ENCODE data around the gene HDAC4.
"Not testable (repeated sequence)": the region's sequence is repeated elsewhere in the genome, so short reads cannot be mapped to it uniquely, and the experiment has no call there.

HDAC4 gene

DNA sequence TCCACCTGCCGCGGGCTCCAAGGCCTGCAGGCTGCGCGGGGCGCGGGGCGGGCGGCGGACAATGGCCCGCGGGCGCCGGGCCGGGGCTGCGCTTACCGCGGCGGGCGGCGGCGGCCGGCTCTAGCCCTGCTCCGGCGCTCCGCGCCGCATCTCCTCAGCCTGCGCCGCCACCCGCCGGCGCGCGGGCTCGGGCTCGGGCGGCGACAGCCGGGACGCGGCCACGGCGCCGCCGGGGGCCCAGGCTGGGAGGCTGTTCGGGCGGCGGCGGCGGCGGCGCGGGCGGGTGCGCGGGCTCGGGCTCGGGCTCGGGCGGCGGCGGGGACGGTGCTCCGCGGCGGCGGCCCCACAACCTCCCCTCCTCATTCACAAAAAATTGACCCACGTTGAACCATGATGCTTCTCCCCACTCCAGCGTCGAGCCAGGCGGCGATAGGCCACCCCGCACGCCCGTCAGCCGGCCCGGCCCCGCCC, at the start of gene HDAC4:
TSS of gene HDAC4 (minus strand) at position 425 of the 471 bp plus-strand sequence. CDS start 48,321 bp downstream, outside the sequence.
- Histone ChIP-seq H3K27ac (peak within 1 kb of the TSS; percentile 96 to 100 (median 99)), H3K9me3 (replicated peaks in 1 of 11) (no peaks in the 10 kb centered on the region; a peak in 1 of 22 replicates), H3K9ac (peak within 1 kb of the TSS; percentile 96 to 100 (median 98)), H4K20me1 (peaks cover 29 to 44% (median 40%) of the 10 kb centered on the region in 11 experiments; a peak in 21 of 22 replicates), H3K27me3 (no peaks in the 10 kb centered on the region), H3K4me2 (peak within 1 kb of the TSS; percentile 80 to 98 (median 95)), H3K36me3 (no peaks in the 10 kb centered on the region; a peak in 1 of 22 replicates), H3K4me3 (peak within 1 kb of the TSS; percentile 78 to 94 (median 90)), H3K4me1 (peaks cover 34 to 43% (median 40%) of the 10 kb centered on the region in 10 experiments)
- TF ChIP-seq Cebpa-rat (IDR thresholded peaks at IDR 0.05), result no peak

DNA sequence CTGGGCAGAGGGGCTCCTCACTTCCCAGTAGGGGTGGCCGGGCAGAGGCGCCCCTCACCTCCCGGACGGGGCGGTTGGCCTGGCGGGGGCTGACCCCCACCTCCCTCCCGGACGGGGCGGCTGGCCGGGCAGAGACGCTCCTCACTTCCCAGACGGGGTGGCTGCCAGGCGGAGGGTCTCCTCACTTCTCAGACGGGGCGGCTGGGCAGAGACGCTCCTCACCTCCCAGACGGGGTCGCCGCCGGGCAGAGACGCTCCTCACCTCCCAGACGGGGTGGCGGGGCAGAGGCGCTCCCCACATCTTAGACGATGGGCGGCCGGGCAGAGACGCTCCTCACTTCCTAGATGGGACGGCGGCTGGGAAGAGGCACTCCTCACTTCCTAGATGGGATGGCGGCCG, 48.6 kb upstream of the HDAC4 start:
- not testable (repeated sequence) for H3K27me3 ChIP-seq, H3K27ac ChIP-seq, H4K20me1 ChIP-seq, H3K9ac ChIP-seq, H3K4me2 ChIP-seq, H3K4me3 ChIP-seq
- H3K4me1 ChIP-seq, result peaks cover 0 to 19% (median 9%) of the 10 kb centered on the region in 10 experiments; a peak in 13 of 20 replicates
- H3K36me3 ChIP-seq, result peaks cover 0 to 11% (median 0%) of the 10 kb centered on the region in 11 experiments; a peak in 2 of 22 replicates
- peaks cover 54 to 91% (median 80%) of the 10 kb centered on the region in 11 experiments for H3K9me3 ChIP-seq (replicated peaks in 1 of 11)

DNA sequence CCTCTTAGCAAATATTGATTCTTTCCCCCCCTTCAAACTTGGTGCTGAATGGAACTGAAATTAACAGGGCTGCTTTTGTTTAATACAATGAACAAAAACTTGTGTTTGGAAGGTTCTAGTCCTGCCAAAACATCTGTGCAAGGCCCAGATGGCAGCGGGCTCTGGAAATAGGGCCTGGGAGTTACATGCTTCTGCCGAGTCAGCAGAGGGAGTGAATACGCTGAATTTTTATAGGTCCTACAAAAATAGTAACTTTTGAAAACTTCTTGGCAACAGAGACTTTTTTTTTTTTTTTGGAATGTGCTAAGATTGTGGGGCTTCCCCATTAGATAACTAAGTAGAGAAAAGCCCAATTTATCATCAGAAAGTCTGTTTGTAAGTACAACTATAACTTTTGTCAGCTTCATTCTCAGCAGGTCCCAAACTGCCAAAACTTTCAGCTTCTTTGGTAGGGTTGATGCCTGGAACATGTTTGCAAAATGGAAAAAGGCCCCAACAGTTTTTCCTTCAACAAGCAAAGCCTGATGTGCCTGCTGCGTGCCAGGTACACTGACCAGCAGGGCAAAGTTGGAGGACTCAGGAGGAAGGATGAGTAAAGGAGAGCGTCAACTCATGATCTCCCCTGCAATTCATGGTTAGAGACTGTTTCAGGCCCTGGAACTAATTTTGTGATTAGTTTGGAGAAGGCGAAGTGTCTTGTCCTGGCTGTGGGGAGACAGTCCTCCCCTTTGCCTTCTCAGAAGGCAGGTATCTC, 45.1 kb upstream of the HDAC4 start:
- Histone ChIP-seq H3K4me2 (peak overlapping the region in 4 of 11 experiments; percentile 15 to 98 (median 46); a peak in 9 of 22 replicates), H4K20me1 (no peaks in the 10 kb centered on the region), H3K9me3 (replicated peaks in 1 of 11) (peaks cover 19 to 66% (median 46%) of the 10 kb centered on the region in 11 experiments; a peak in 21 of 22 replicates), H3K27ac (no peak overlapping the region), H3K9ac (peak overlapping the region in 1 of 11 experiments; percentile 0; a peak in 1 of 22 replicates), H3K4me3 (no peak overlapping the region), H3K36me3 (no peaks in the 10 kb centered on the region), H3K27me3 (no peaks in the 10 kb centered on the region), H3K4me1 (peaks cover 32 to 54% (median 45%) of the 10 kb centered on the region in 10 experiments)
- TF ChIP-seq Cebpa-rat (IDR thresholded peaks at IDR 0.05), result no peak

DNA sequence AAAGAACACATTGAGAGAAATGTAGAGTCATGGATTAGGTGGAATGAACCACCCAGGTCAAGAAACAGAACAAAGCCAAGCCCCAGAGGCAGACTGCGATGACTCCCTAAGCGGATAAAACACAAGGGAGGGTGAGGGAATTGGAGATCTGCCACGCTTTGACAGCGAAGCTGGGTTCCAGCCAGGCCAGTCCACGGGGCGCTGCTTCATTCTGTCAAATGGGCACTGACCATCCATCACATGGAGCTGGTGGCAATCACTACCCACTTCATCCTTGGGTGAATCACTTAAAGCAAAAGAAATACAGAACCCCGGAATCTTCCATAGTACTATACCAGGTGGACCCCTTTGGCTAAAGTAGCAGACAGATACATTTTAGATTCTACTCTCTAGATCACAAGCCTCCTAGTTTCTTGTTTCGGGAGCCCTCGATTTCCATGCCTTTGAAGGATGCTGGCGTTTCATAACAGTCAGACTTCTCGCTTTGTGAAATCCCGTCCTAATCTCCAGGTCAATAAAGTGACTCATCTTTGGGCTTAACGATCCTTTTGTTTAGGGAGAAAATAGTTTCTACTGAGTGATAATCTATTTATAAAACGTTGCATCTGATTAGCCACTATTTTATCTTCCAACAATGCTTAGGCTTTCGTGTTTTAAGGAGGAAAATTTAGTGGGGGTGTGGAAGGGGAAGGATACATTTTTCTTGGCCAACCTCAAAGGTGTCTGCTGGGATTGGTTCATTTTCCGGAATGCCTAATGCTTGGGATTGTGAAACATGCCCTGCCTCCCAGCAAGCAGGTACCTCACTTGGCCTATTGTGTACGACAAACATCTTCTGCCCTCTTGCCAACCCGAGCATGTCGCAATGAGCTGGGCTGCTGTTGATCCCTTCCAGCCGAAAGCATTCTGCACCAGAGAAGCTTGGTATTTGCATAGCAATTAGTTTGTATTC, 44.1 kb upstream of the HDAC4 start:
- peaks cover 42 to 65% (median 55%) of the 10 kb centered on the region in 10 experiments for H3K4me1 ChIP-seq
- H3K36me3 ChIP-seq, result no peaks in the 10 kb centered on the region
- no peak overlapping the region for H3K4me3 ChIP-seq
- peak overlapping the region in 7 of 11 experiments; percentile 38 to 98 (median 95); a peak in 13 of 22 replicates for H3K4me2 ChIP-seq
- no peaks in the 10 kb centered on the region for H3K27me3 ChIP-seq
- peaks cover 12 to 56% (median 39%) of the 10 kb centered on the region in 11 experiments; a peak in 21 of 22 replicates for H3K9me3 ChIP-seq (replicated peaks in 1 of 11)
- no peak overlapping the region for H3K27ac ChIP-seq
- H3K9ac ChIP-seq, result no peak overlapping the region
- peak in 1 of 11 experiments; percentile 13; a peak in 1 of 22 replicates for TF ChIP-seq Cebpa-rat (IDR thresholded peaks at IDR 0.05)
- no peaks in the 10 kb centered on the region for H4K20me1 ChIP-seq

DNA sequence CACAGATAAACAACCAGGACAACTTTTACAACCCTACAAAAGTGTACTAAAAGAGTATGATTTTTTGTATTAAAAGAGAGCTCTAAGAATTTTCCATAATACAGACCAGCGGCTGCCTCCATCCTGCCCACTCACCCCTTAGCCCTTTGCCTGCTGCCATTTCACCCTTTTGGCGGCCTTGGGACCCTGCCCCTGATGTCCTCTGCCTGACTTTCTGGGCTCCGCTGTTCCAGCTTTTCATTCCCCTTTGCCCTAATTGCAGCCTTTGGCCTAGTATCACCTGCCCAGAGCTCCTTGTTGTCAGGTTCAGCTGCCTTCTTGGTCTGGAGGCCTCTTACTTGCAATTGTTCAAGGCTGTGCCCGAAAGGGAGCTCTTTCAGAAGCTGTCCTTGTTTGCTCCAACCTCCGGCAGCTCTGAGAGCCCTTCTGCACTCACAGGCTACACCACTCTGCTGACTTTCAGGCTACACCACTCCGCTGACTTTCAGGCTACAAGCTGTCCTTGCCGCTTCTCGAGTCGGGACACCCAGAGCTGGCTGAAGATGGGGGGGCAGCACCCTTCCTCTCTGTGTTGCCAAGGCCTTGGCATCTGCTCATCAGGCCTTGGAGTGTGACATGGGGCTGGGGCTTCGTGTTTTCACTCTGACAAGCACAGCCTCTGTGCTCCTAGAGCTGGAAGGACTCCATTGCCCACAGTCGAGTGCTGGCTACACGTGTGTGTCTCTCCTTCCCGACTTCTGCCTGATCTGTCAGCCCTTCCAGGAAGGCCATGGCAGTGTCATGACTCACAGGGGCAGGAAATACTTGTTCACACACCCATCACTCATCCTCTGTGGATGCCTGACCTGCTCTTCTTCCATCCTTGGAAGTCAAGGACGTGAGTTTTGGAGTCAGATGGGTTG, 43.1 kb upstream of the HDAC4 start:
- H3K4me1 ChIP-seq, result peaks cover 52 to 75% (median 64%) of the 10 kb centered on the region in 10 experiments
- no peak overlapping the region; a peak in 2 of 22 replicates for H3K27ac ChIP-seq
- no peaks in the 10 kb centered on the region for H4K20me1 ChIP-seq
- TF ChIP-seq Cebpa-rat (IDR thresholded peaks at IDR 0.05), result no peak
- no peaks in the 10 kb centered on the region for H3K36me3 ChIP-seq
- peak overlapping the region; percentile 38 to 98 (median 95); a peak in 19 of 22 replicates for H3K4me2 ChIP-seq
- H3K9ac ChIP-seq, result no peak overlapping the region
- no peaks in the 10 kb centered on the region for H3K27me3 ChIP-seq
- H3K4me3 ChIP-seq, result no peak overlapping the region
- H3K9me3 ChIP-seq (replicated peaks in 1 of 11), result peaks cover 8 to 46% (median 32%) of the 10 kb centered on the region in 11 experiments; a peak in 19 of 22 replicates

DNA sequence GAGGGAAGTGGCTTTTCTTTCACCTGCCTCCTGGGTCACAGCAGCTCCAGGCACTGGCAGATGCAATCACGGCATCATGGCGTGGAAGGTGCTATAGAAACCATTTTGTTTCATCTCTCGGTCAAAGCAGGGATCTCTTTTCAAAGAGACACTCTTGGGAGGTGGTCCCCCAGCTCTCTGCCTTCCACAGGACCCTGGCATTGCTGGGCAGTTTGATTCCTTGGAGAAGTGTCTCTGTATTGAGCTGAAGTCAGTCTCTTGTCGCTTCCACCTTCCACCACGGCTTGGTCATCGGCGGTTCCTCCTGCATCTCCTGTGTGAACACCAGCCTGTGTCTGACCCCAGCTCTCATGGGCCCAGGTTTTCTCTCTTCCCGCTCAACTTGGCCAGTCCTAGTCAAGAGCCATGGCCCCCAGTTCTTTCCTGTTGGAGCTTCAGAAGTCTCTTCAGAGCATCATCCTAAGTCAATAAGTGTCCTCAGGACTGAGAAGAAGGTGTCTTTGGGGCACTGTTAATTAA, 42.3 kb upstream of the HDAC4 start:
- peaks cover 8 to 39% (median 27%) of the 10 kb centered on the region in 11 experiments; a peak in 19 of 22 replicates for H3K9me3 ChIP-seq (replicated peaks in 1 of 11)
- H3K27ac ChIP-seq, result 0 out of 22 replicates have a peak overlapping the region, but pooled peaks of 1 of the 11 experiments have one; percentile 86
- no peaks in the 10 kb centered on the region for H3K36me3 ChIP-seq
- H3K4me3 ChIP-seq, result no peak overlapping the region
- peaks cover 60 to 82% (median 72%) of the 10 kb centered on the region in 10 experiments for H3K4me1 ChIP-seq
- H3K27me3 ChIP-seq, result no peaks in the 10 kb centered on the region
- no peak overlapping the region for H3K9ac ChIP-seq
- TF ChIP-seq Cebpa-rat (IDR thresholded peaks at IDR 0.05), result no peak
- H4K20me1 ChIP-seq, result no peaks in the 10 kb centered on the region
- peak overlapping the region; percentile 88 to 98 (median 95) for H3K4me2 ChIP-seq

DNA sequence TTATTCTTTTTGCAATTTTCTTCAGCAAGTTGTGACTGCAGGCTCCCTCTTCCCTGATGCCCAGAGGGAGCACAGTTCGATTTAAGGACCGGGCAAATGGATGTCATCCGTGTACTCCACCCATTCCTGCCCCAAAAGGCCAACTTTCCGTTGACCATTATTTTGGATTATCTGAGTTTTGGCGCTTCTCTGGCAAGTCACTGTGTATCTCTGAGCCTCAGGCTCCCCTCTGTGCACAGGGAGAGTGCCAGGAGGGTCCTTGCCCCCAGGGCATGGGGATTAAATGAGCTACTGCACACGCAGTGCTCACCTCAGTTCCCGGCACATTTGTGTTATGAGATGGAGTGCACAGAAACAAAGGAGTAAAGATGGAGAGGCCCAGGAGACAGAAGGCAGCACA, 41.4 kb upstream of the HDAC4 start:
- no peak for TF ChIP-seq Cebpa-rat (IDR thresholded peaks at IDR 0.05)
- peaks cover 69 to 92% (median 81%) of the 10 kb centered on the region in 10 experiments for H3K4me1 ChIP-seq
- H4K20me1 ChIP-seq, result no peaks in the 10 kb centered on the region
- H3K36me3 ChIP-seq, result no peaks in the 10 kb centered on the region
- no peaks in the 10 kb centered on the region for H3K27me3 ChIP-seq
- peaks cover 0 to 34% (median 18%) of the 10 kb centered on the region in 11 experiments; a peak in 18 of 22 replicates for H3K9me3 ChIP-seq (replicated peaks in 1 of 11)
- H3K4me2 ChIP-seq, result peak overlapping the region; percentile 88 to 98 (median 95)
- H3K4me3 ChIP-seq, result peak overlapping the region in 9 of 10 experiments; percentile 52 to 65 (median 58); a peak in 10 of 20 replicates
- H3K9ac ChIP-seq, result peak overlapping the region in 9 of 11 experiments; percentile 67 to 81 (median 78); a peak in 13 of 22 replicates
- peak overlapping the region in 6 of 11 experiments; percentile 76 to 87 (median 80); a peak in 10 of 22 replicates for H3K27ac ChIP-seq

Data from BLaER1 treated with 17β-estradiol and CSF1 and Interleukin-3, amounts not matched to agents 10 nM and 100 nM (cell line).